Gastrocnemius medialis (tissue), 4 donors: Measurements from ENCODE around the gene TRIM63.
A peak's percentile ranks its signal among the peaks of the same experiment; 100 is the strongest.

Source experiments
- POLR2A ChIP-seq, 2 donors: fragments of 450-650 bp; IDR thresholded peaks; one replicate each; pipeline ENCODE4 v1.6.1; 2017; ENCODE audit warnings: antibody characterized with exemption in 2 of 2, mild to moderate bottlenecking in 2 of 2, moderate library complexity in 2 of 2
- TF ChIP-seq, protein P1 (sequence below), 5 experiments: fragments of 450-650 bp in 3 of 5; fragments of 200-600 bp in 2 of 5; sonication (generic) in 2 of 5; IDR thresholded peaks in 4 of 5; conservative IDR thresholded peaks in 1 of 5; 1 replicate in 4 of 5; 2 replicates in 1 of 5; pipeline ENCODE4 v1.5.1; 2016 to 2019; ENCODE audit warnings: antibody characterized with exemption in 5 of 5, mild to moderate bottlenecking in 3 of 5, moderate library complexity in 3 of 5

DNA sequence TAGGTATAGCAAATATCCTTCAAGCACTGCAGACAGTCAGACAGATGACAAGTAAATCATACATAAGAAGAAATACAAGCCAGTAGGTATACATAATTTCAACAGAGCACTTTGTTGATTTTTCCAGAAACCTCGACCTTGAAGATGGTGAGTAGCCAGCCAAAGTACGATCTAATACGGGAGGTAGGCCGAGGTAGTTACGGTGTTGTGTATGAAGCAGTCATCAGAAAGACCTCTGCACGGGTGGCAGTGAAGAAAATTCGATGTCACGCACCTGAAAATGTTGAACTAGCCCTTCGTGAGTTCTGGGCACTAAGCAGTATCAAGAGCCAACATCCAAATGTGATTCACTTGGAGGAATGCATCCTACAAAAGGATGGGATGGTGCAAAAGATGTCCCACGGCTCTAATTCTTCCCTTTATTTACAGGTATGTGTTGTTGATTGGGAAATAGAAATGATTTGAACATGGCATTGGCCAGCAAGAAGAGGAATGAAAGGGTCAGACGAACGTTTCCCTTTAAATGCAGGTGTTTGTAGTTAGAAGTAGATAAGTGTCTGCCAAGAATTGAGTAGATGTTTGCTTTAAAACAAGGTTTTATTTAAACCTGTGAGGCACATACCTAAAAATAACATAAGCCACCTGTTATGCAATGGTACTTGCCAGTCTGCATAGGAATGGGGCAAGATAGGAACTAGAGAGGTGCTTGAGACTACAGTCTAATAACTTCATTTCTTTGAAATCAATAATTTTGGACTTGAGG, 46.9 kb upstream of the TRIM63 start:
- TF ChIP-seq, protein P1, sequence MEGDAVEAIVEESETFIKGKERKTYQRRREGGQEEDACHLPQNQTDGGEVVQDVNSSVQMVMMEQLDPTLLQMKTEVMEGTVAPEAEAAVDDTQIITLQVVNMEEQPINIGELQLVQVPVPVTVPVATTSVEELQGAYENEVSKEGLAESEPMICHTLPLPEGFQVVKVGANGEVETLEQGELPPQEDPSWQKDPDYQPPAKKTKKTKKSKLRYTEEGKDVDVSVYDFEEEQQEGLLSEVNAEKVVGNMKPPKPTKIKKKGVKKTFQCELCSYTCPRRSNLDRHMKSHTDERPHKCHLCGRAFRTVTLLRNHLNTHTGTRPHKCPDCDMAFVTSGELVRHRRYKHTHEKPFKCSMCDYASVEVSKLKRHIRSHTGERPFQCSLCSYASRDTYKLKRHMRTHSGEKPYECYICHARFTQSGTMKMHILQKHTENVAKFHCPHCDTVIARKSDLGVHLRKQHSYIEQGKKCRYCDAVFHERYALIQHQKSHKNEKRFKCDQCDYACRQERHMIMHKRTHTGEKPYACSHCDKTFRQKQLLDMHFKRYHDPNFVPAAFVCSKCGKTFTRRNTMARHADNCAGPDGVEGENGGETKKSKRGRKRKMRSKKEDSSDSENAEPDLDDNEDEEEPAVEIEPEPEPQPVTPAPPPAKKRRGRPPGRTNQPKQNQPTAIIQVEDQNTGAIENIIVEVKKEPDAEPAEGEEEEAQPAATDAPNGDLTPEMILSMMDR (IDR thresholded peaks at IDR 0.05 in 4 of 5, conservative IDR thresholded peaks at IDR 0.05 in 1 of 5): no peak
- peak in 1 of 2 donors; percentile 44 for TF ChIP-seq POLR2A (IDR thresholded peaks at IDR 0.05)
